HEK293 (cell line): ENCODE measurements around the gene CD28.

ENCODE experiments used
- CTCF ChIA-PET: fragments of 350-600 bp; formaldehyde crosslinking; extraction: SDS; loops from one replicate; lab custom pipeline; 2021; ENCODE audit warnings: antibody characterized with exemption; lab: Yijun Ruan, JAX
- POLR2A ChIA-PET: fragments of 300-600 bp; formaldehyde crosslinking; extraction: SDS; loops from one replicate; lab custom pipeline; 2020; ENCODE audit warnings: antibody characterized with exemption, inconsistent platforms; lab: Yijun Ruan, JAX
- H3K27ac ChIP-seq: fragments of 200-500 bp; sonication (Bioruptor generic); 2 replicates; pipeline ENCODE4 v1.5.1; 2014; ENCODE audit warnings: low read depth, low read length, control low read depth, inconsistent platforms; ENCODE audit errors: extremely low read depth
- H3K36me3 ChIP-seq, 2 experiments: fragments of 200-500 bp in 1 of 2; sonication (Bioruptor generic) in 1 of 2; 1 replicate in 1 of 2; 2 replicates in 1 of 2; pipeline ENCODE4 v1.5.1; 2014 to 2017; ENCODE audit warnings: inconsistent platforms in 2 of 2, low read length in 2 of 2; ENCODE audit not compliant: control insufficient read depth in 2 of 2, insufficient read depth in 1 of 2
- H3K4me1 ChIP-seq: fragments of 200-500 bp; sonication (Bioruptor generic); 2 replicates; pipeline ENCODE4 v1.5.1; 2014; ENCODE audit warnings: mild to moderate bottlenecking, low read length, inconsistent platforms; ENCODE audit not compliant: control insufficient read depth, insufficient read depth
- H3K4me3 ChIP-seq: 2 replicates; pipeline ENCODE4 v1.5.1; 2011; ENCODE audit warnings: low read depth, mild to moderate bottlenecking, control low read depth, low read length, moderate library complexity
- H3K9me3 ChIP-seq: fragments of 200-500 bp; sonication (Bioruptor generic); 2 replicates; pipeline ENCODE4 v1.5.1; 2014; ENCODE audit warnings: low read depth, low read length, inconsistent platforms; ENCODE audit not compliant: control insufficient read depth, insufficient read depth
- GLIS2 ChIP-seq: fragments of 450-650 bp; formaldehyde crosslinking; IDR thresholded peaks from 2 replicates; pipeline ENCODE4 v1.5.1; 2016; ENCODE audit warnings: missing biosample characterization, missing genetic modification characterization
- HOXC10 ChIP-seq: sonication (generic); formaldehyde crosslinking; IDR thresholded peaks from 2 replicates; pipeline ENCODE4 v1.8.1; 2023; ENCODE audit warnings: mild to moderate bottlenecking, missing genetic modification reagents
- KLF7 ChIP-seq: fragments of 450-650 bp; formaldehyde crosslinking; IDR thresholded peaks from 2 replicates; pipeline ENCODE4 v1.5.1; 2016; ENCODE audit warnings: missing biosample characterization, missing genetic modification characterization, borderline replicate concordance
- SALL2 ChIP-seq: fragments of 450-650 bp; formaldehyde crosslinking; IDR thresholded peaks from 2 replicates; pipeline ENCODE4 v1.5.0; 2017; ENCODE audit warnings: missing biosample characterization, mild to moderate bottlenecking, missing genetic modification characterization, borderline replicate concordance
- SP3 ChIP-seq: fragments of 450-650 bp; formaldehyde crosslinking; IDR thresholded peaks from 2 replicates; pipeline ENCODE4 v1.5.1; 2016; ENCODE audit warnings: missing biosample characterization, missing genetic modification characterization
- ZBTB11 ChIP-seq: fragments of 450-650 bp; formaldehyde crosslinking; conservative IDR thresholded peaks from 2 replicates; pipeline ENCODE4 v1.5.1; 2016; ENCODE audit warnings: low read depth, missing biosample characterization, missing genetic modification characterization
- ZBTB20 ChIP-seq: fragments of 450-650 bp; formaldehyde crosslinking; IDR thresholded peaks from 2 replicates; pipeline ENCODE4 v1.5.1; 2016; ENCODE audit warnings: missing biosample characterization, missing genetic modification characterization
- ZNF157 ChIP-seq: fragments of 450-650 bp; formaldehyde crosslinking; IDR thresholded peaks from 2 replicates; pipeline ENCODE4 v1.5.1; 2016; ENCODE audit warnings: missing biosample characterization, missing genetic modification characterization
- ZNF169 ChIP-seq: fragments of 450-650 bp; formaldehyde crosslinking; IDR thresholded peaks from 2 replicates; pipeline ENCODE4 v1.5.1; 2016; ENCODE audit warnings: missing biosample characterization, missing genetic modification characterization
- ZNF214 ChIP-seq: fragments of 450-650 bp; formaldehyde crosslinking; IDR thresholded peaks from 2 replicates; pipeline ENCODE4 v1.5.1; 2017; ENCODE audit warnings: missing biosample characterization, mild to moderate bottlenecking, missing genetic modification characterization, borderline replicate concordance
- ZNF23 ChIP-seq: fragments of 450-650 bp; formaldehyde crosslinking; IDR thresholded peaks from 2 replicates; pipeline ENCODE4 v1.5.1; 2016; ENCODE audit warnings: missing biosample characterization, missing genetic modification characterization, borderline replicate concordance
- ZNF239 ChIP-seq: fragments of 450-650 bp; formaldehyde crosslinking; IDR thresholded peaks from 2 replicates; pipeline ENCODE4 v1.5.1; 2016; ENCODE audit warnings: missing biosample characterization, missing genetic modification characterization
- ZNF26 ChIP-seq: fragments of 450-650 bp; formaldehyde crosslinking; IDR thresholded peaks from 2 replicates; pipeline ENCODE4 v1.5.1; 2016; ENCODE audit warnings: missing biosample characterization, missing genetic modification characterization
- ZNF302 ChIP-seq: fragments of 450-650 bp; formaldehyde crosslinking; IDR thresholded peaks from 2 replicates; pipeline ENCODE4 v1.5.1; 2016; ENCODE audit warnings: missing biosample characterization, missing genetic modification characterization, low read depth
- ZNF423 ChIP-seq: fragments of 450-650 bp; formaldehyde crosslinking; IDR thresholded peaks from 2 replicates; pipeline ENCODE4 v1.5.1; 2016; ENCODE audit warnings: missing biosample characterization, missing genetic modification characterization
- ZNF501 ChIP-seq: fragments of 450-650 bp; formaldehyde crosslinking; IDR thresholded peaks from 2 replicates; pipeline ENCODE4 v1.5.1; 2016; ENCODE audit warnings: missing biosample characterization, missing genetic modification characterization
- ZNF529 ChIP-seq: fragments of 450-650 bp; formaldehyde crosslinking; IDR thresholded peaks from 2 replicates; pipeline ENCODE4 v1.5.1; 2017; ENCODE audit warnings: missing genetic modification characterization, missing biosample characterization; ENCODE audit not compliant: insufficient replicate concordance
- ZNF555 ChIP-seq: fragments of 450-650 bp; formaldehyde crosslinking; conservative IDR thresholded peaks from 2 replicates; pipeline ENCODE4 v1.5.1; 2017; ENCODE audit warnings: missing biosample characterization, mild to moderate bottlenecking, missing genetic modification characterization, inconsistent platforms
- ZNF558 ChIP-seq: fragments of 450-650 bp; formaldehyde crosslinking; IDR thresholded peaks from 2 replicates; pipeline ENCODE4 v1.5.1; 2016; ENCODE audit warnings: missing biosample characterization, missing genetic modification characterization
- ZNF596 ChIP-seq: fragments of 450-650 bp; IDR thresholded peaks from 2 replicates; pipeline ENCODE4 v1.5.0; 2018; ENCODE audit warnings: missing biosample characterization, mild to moderate bottlenecking, missing genetic modification characterization, moderate library complexity
- ZNF621 ChIP-seq: fragments of 450-650 bp; formaldehyde crosslinking; IDR thresholded peaks from 2 replicates; pipeline ENCODE4 v1.5.1; 2017; ENCODE audit warnings: missing biosample characterization, missing genetic modification characterization
- ZNF645 ChIP-seq: fragments of 450-650 bp; formaldehyde crosslinking; IDR thresholded peaks from 2 replicates; pipeline ENCODE4; 2016; ENCODE audit warnings: missing biosample characterization, missing genetic modification characterization
- ZNF660 ChIP-seq: fragments of 450-650 bp; IDR thresholded peaks from 2 replicates; pipeline ENCODE4 v1.5.1; 2018; ENCODE audit warnings: missing biosample characterization, mild to moderate bottlenecking, missing genetic modification characterization
- ZNF704 ChIP-seq: fragments of 450-650 bp; formaldehyde crosslinking; IDR thresholded peaks from 2 replicates; pipeline ENCODE4 v1.5.1; 2016; ENCODE audit warnings: missing biosample characterization, missing genetic modification characterization

The CD28 gene

GRCh38 chr2:203690441-203691047 is 15.9 kb upstream of the CD28 start (continued):
- no peak for TF ChIP-seq HOXC10 (CRISPR knock-in tag)
- no peak for TF ChIP-seq ZNF621
- no peak for TF ChIP-seq ZNF529 (tag by site-specific recombination)
- TF ChIP-seq ZNF169: no peak
- no peak for TF ChIP-seq ZNF214 (tag by site-specific recombination)
- no peak for TF ChIP-seq ZNF239 (tag by site-specific recombination)

GRCh38 chr2:203691149-203691548 is 15.3 kb upstream of the CD28 start:
- no peak overlapping the region for H3K27ac ChIP-seq

GRCh38 chr2:203692031-203692710 is 14.3 kb upstream of the CD28 start:
- Histone ChIP-seq H3K4me1 (no peaks in the 10 kb centered on the region), H3K27ac (no peak overlapping the region)
- TF ChIP-seq SP3 (tag by site-specific recombination) (no peak), ZNF23 (tag by site-specific recombination) (no peak), SALL2 (tag by site-specific recombination) (no peak), ZNF423 (no peak), ZNF645 (tag by site-specific recombination) (no peak), ZBTB20 (tag by site-specific recombination) (no peak), ZNF704 (no peak), ZNF558 (no peak), ZNF555 (no peak)

More at GRCh38 chr2:203691149-203691548, 15.3 kb upstream of the CD28 start:
- POLR2A ChIA-PET: no interaction called here
- H3K4me3 ChIP-seq: no peak overlapping the region
- no peaks in the 10 kb centered on the region for H3K36me3 ChIP-seq
- CTCF ChIA-PET: no interaction called here
- H3K4me1 ChIP-seq: no peaks in the 10 kb centered on the region
- no peaks in the 10 kb centered on the region for H3K9me3 ChIP-seq
- TF ChIP-seq GLIS2: no peak
- no peak for TF ChIP-seq ZBTB11 (tag by site-specific recombination)
- TF ChIP-seq ZNF596 (tag by site-specific recombination): no peak
- TF ChIP-seq ZNF501 (tag by site-specific recombination): no peak
- TF ChIP-seq ZNF26 (tag by site-specific recombination): no peak
- no peak for TF ChIP-seq ZNF302 (tag by site-specific recombination)
- TF ChIP-seq ZNF157 (tag by site-specific recombination): no peak
- no peak for TF ChIP-seq KLF7 (tag by site-specific recombination)
- TF ChIP-seq ZNF660 (tag by site-specific recombination): no peak

More at GRCh38 chr2:203692031-203692710, 14.3 kb upstream of the CD28 start:
- no peak overlapping the region for H3K4me3 ChIP-seq
- CTCF ChIA-PET: no interaction called here
- no peaks in the 10 kb centered on the region for H3K36me3 ChIP-seq
- POLR2A ChIA-PET: no interaction called here
- no peaks in the 10 kb centered on the region for H3K9me3 ChIP-seq
